CD4-positive, alpha-beta T cell (primary cell): ENCODE results near the gene DPYSL4. TPM values are rescaled to one million over a fixed set of nuclear protein-coding genes. Genes with fewer than 3 reads are reported as not detected.

Source experiments
- ATAC-seq: fragments of 200-7000 bp; cut with Tn5 transposase; one replicate; pipeline ENCODE4 v1.10.0; 2022; ENCODE audit warnings: mild to moderate bottlenecking; ENCODE audit not compliant: poor library complexity
- CTCF ChIA-PET: fragments of 350-600 bp; sonication (Branson Sonifier 250); formaldehyde crosslinking; loops from one replicate; lab custom pipeline; 2021; ENCODE audit warnings: antibody characterized with exemption, inconsistent platforms; lab: Charles Lee
- POLR2A ChIA-PET: fragments of 350-600 bp; sonication (Branson Sonifier 250); formaldehyde crosslinking; loops from one replicate; lab custom pipeline; 2021; ENCODE audit warnings: antibody characterized with exemption, inconsistent platforms; lab: Charles Lee
- DNase-seq, 14 experiments: peaks; one replicate each; pipeline ENCODE4 v3.0.0-alpha.2; 2013 to 2020; ENCODE audit warnings: mixed read lengths in 2 of 14
- H3K27ac ChIP-seq, 2 donors: one replicate each; pipeline versions ENCODE4 v1.5.1 to v1.7.0; 2013; ENCODE audit warnings: low read length in 2 of 2, low read depth in 1 of 2, mild to moderate bottlenecking in 1 of 2
- H3K27me3 ChIP-seq, 2 experiments: 1 replicate in 1 of 2; 2 replicates in 1 of 2; pipeline versions ENCODE4 v1.6.1 to v1.7.0; 2013; ENCODE audit warnings: low read length in 2 of 2, control low read depth in 1 of 2, mild to moderate bottlenecking in 1 of 2, moderate library complexity in 1 of 2; ENCODE audit not compliant: insufficient read depth in 2 of 2, control insufficient read depth in 1 of 2
- H3K36me3 ChIP-seq: one replicate; pipeline ENCODE4 v1.6.1; 2013; ENCODE audit warnings: low read length, control low read depth; ENCODE audit not compliant: insufficient read depth
- H3K4me1 ChIP-seq: one replicate; pipeline ENCODE4 v1.6.1; 2013; ENCODE audit warnings: low read length, control low read depth; ENCODE audit not compliant: insufficient read depth
- H3K4me3 ChIP-seq: one replicate; pipeline ENCODE4 v1.5.1; 2013; ENCODE audit warnings: mild to moderate bottlenecking, low read length, moderate library complexity
- H3K9me3 ChIP-seq, 2 experiments: 1 replicate in 1 of 2; 2 replicates in 1 of 2; pipeline versions ENCODE4 v1.6.1 to v1.7.0; 2013; ENCODE audit warnings: low read length in 2 of 2, mild to moderate bottlenecking in 2 of 2, control low read depth in 1 of 2, moderate library complexity in 1 of 2; ENCODE audit not compliant: control insufficient read depth in 1 of 2, insufficient read depth in 1 of 2
- H3K27ac Mint-ChIP-seq: one replicate; pipeline ENCODE4 v1.8.0; 2020; ENCODE audit warnings: mixed read lengths
- H3K27me3 Mint-ChIP-seq: one replicate; pipeline ENCODE4 v1.8.0; 2021; ENCODE audit warnings: mixed read lengths
- H3K36me3 Mint-ChIP-seq: one replicate; pipeline ENCODE4 v1.8.0; 2021; ENCODE audit warnings: low read depth, mixed read lengths
- H3K4me1 Mint-ChIP-seq: one replicate; pipeline ENCODE4 v1.8.0; 2021; ENCODE audit warnings: low read depth, mixed read lengths
- H3K4me3 Mint-ChIP-seq: one replicate; pipeline ENCODE4 v1.8.0; 2020; ENCODE audit warnings: mild to moderate bottlenecking, mixed read lengths
- H3K9me3 Mint-ChIP-seq: one replicate; pipeline ENCODE4 v1.8.0; 2020; ENCODE audit warnings: mixed read lengths
- CTCF ChIP-seq: fragments of 200-600 bp; IDR thresholded peaks from one replicate; pipeline ENCODE4 v1.8.0; 2022; ENCODE audit warnings: antibody characterized with exemption, mild to moderate bottlenecking
- intact Hi-C, 2 experiments: fragments of 100-400 bp; cut with DNase I in 1 of 2; cut with micrococcal nuclease in 1 of 2; formaldehyde crosslinking; loops; one replicate each; pipeline versions ENCODE4 v1.15.1 to v1.9.0; 2023 to 2025; cut with DNase I, micrococcal nuclease
- total RNA-seq, 174 experiments: library from RNA in 2 of 174; stranded (reverse) in 2 of 174; gene quantifications; one replicate each; pipeline ENCODE4 v1.2.3 and lab custom pipeline; 2021 to 2026

The DPYSL4 gene
- total RNA-seq, 2 experiments from 2014 or later, result 0.64 to 0.96 TPM

DNA sequence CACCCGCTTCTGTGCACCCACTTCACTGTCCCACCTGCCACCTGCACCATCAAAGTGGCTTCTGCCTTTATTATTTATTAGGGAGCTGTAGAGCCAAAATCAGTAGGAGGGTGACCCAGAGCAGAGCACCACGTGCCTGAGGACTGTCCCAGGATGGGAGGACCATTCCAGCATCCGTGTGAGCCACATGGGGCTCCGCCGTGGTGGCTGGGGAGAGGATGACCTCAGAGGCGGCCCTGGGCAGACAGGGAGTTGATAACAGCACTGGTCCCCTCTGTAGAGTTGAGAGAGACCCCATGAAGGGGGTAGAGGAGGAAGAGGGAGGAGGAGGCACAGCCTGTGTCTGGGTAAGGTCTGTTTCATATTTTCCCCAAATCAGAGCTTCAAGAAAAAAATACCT, 8.7 kb upstream of the DPYSL4 start:
- Histone ChIP-seq H3K4me3 (no peak overlapping the region), H3K27me3 (peaks cover 13 to 27% of the 10 kb centered on the region in 2 experiments), H3K4me1 (peaks cover 3% of the 10 kb centered on the region), H3K36me3 (no peaks in the 10 kb centered on the region), H3K27ac (no peak overlapping the region), H3K9me3 (peaks cover 0 to 5% of the 10 kb centered on the region in 2 experiments)
- peaks cover 55% of the 10 kb centered on the region for H3K27me3 Mint-ChIP-seq
- DNase-seq (no peak), ATAC-seq (no peak)
- no peaks in the 10 kb centered on the region for H3K36me3 Mint-ChIP-seq
- peaks cover 8% of the 10 kb centered on the region for H3K4me1 Mint-ChIP-seq
- POLR2A ChIA-PET, result no interaction called here
- CTCF ChIA-PET, result no interaction called here
- H3K9me3 Mint-ChIP-seq, result no peaks in the 10 kb centered on the region
- no peak overlapping the region for H3K27ac Mint-ChIP-seq
- intact Hi-C loops, result no loop called here
- TF ChIP-seq CTCF, result no peak
- H3K4me3 Mint-ChIP-seq, result no peak overlapping the region

GRCh38 chr10:132178672-132179545, 7.8 kb upstream of the DPYSL4 start:
- ATAC-seq (no peak), DNase-seq (no peak)
- peaks cover 13 to 27% of the 10 kb centered on the region in 2 experiments for H3K27me3 ChIP-seq
- no peaks in the 10 kb centered on the region for H3K36me3 ChIP-seq
- TF ChIP-seq CTCF, result no peak
- Mint-ChIP-seq H3K4me3 (no peak overlapping the region), H3K27ac (no peak overlapping the region), H3K36me3 (no peaks in the 10 kb centered on the region), H3K4me1 (peaks cover 4% of the 10 kb centered on the region), H3K27me3 (peaks cover 63% of the 10 kb centered on the region), H3K9me3 (no peaks in the 10 kb centered on the region)
- H3K9me3 ChIP-seq, result peaks cover 0 to 5% of the 10 kb centered on the region in 2 experiments
- no peak overlapping the region for H3K4me3 ChIP-seq
- POLR2A ChIA-PET, result no interaction called here
- H3K4me1 ChIP-seq, result no peaks in the 10 kb centered on the region
- H3K27ac ChIP-seq, result no peak overlapping the region
- CTCF ChIA-PET, result no interaction called here
- intact Hi-C loops, result no loop called here

- H3K36me3 ChIP-seq, result no peaks in the 10 kb centered on the region
- no peak overlapping the region for H3K4me3 ChIP-seq
- intact Hi-C loops, result no loop called here
- ATAC-seq (no peak), DNase-seq (no peak)
- TF ChIP-seq CTCF, result no peak
- peaks cover 13 to 27% of the 10 kb centered on the region in 2 experiments for H3K27me3 ChIP-seq
- Mint-ChIP-seq H3K4me1 (peaks cover 2% of the 10 kb centered on the region), H3K27ac (no peak overlapping the region), H3K36me3 (no peaks in the 10 kb centered on the region), H3K27me3 (peaks cover 70% of the 10 kb centered on the region), H3K9me3 (no peaks in the 10 kb centered on the region), H3K4me3 (no peak overlapping the region)
- H3K27ac ChIP-seq, result no peak overlapping the region
- H3K9me3 ChIP-seq, result peaks cover 0 to 7% of the 10 kb centered on the region in 2 experiments
- H3K4me1 ChIP-seq, result no peaks in the 10 kb centered on the region
- ChIA-PET CTCF (no interaction called here), POLR2A (no interaction called here)
Observed at GRCh38 chr10:132179551-132180392, 7.0 kb upstream of the DPYSL4 start.
